ENCODE measurements around the gene NKIRAS1. TPM values are rescaled to one million over a fixed set of nuclear protein-coding genes. Genes with fewer than 3 reads are reported as not detected.

NKIRAS1 gene
- total RNA-seq, 1 experiment from 2014 or later: 12.0 TPM

- intact Hi-C loops (cut with micrococcal nuclease): no loop called here
- Histone ChIP-seq H3K4me2 (ENCODE audit: low read length) (no peak overlapping the region), H3K36me3 (ENCODE audit: control insufficient read depth in 1 of 2, insufficient read depth in 2 of 2, low read length in 2 of 2) (no peaks in the 10 kb centered on the region), H4K20me1 (ENCODE audit: insufficient read depth) (no peaks in the 10 kb centered on the region), H3K4me1 (ENCODE audit: control insufficient read depth in 1 of 2, insufficient read depth in 2 of 2, low read length in 2 of 2) (peaks cover 13 to 16% of the 10 kb centered on the region in 2 experiments), H3K9me2 (ENCODE audit: insufficient read depth) (no peaks in the 10 kb centered on the region), H3K27ac (ENCODE audit: low read depth, low read length) (no peak overlapping the region), H3K9ac (ENCODE audit: low read length) (no peak overlapping the region), H3K27me3 (ENCODE audit: insufficient read depth, low read length) (no peaks in the 10 kb centered on the region), H3K4me3 (replicated peaks in 1 of 2; ENCODE audit: low read depth in 1 of 2, low read length in 2 of 2) (no peak overlapping the region), H3K79me2 (ENCODE audit: insufficient read depth, low read length) (no peaks in the 10 kb centered on the region), H2AFZ (ENCODE audit: low read depth, low read length, poor library complexity, severe bottlenecking) (no peak overlapping the region), H3K9me3 (ENCODE audit: control insufficient read depth in 1 of 2, insufficient read depth in 1 of 2, low read depth in 1 of 2, low read length in 2 of 2) (no peaks in the 10 kb centered on the region)
- ChIA-PET RAD21 (ENCODE audit: low non-redundant PET in 1 of 2, low total read pairs in 2 of 2, uncharacterized antibody in 2 of 2, unreplicated experiment in 2 of 2) (no interaction called here), CTCF (no interaction called here), POLR2A (interaction anchor here (1.1 kb wide), 1 partner anchor 15 kb away, joined by 3 read pairs; the partner anchor contains the start of genes NKIRAS1 and RPL15)
- DNase-seq (ENCODE audit: low read depth, low spot score) (no peak), ATAC-seq (no peak)
- TF ChIP-seq SRF (IDR thresholded peaks at IDR 0.05; ENCODE audit: low read depth): no peak
- no peak for TF ChIP-seq ZBTB33 (IDR thresholded peaks at IDR 0.05; ENCODE audit: extremely low read depth, insufficient replicate concordance, low read length)
- TF ChIP-seq YY1 (IDR thresholded peaks at IDR 0.05; ENCODE audit: extremely low read depth, insufficient replicate concordance, low read depth, low read length): no peak
- TF ChIP-seq TCF7L2 (IDR thresholded peaks at IDR 0.05; ENCODE audit: borderline replicate concordance, extremely low read depth, insufficient read depth, insufficient read length): no peak
- TF ChIP-seq EZH2 (IDR thresholded peaks at IDR 0.05): no peak
- no peak for TF ChIP-seq RAD21 (IDR thresholded peaks at IDR 0.05; ENCODE audit: low read depth)
- TF ChIP-seq FOSL1 (IDR thresholded peaks at IDR 0.05; ENCODE audit: low read depth): no peak
- no peak for TF ChIP-seq MAX (IDR thresholded peaks at IDR 0.05)
- no peak for TF ChIP-seq ELF1 (IDR thresholded peaks at IDR 0.05; ENCODE audit: borderline replicate concordance, low read depth)
- TF ChIP-seq ATF3 (IDR thresholded peaks at IDR 0.05): no peak
- no peak for TF ChIP-seq POLR2A (IDR thresholded peaks at IDR 0.05; ENCODE audit: borderline replicate concordance, extremely low read depth, insufficient read depth, insufficient read length)
- TF ChIP-seq CBX3 (IDR thresholded peaks at IDR 0.05; ENCODE audit: low read depth): no peak
- no peak for TF ChIP-seq CEBPB (IDR thresholded peaks at IDR 0.05; ENCODE audit: low read depth)
- BruUV-seq (replicated peaks): no TSS peak
Measured at GRCh38 chr3:23931597-23931996, 14.8 kb upstream of the NKIRAS1 start.

Data from HCT116 (cell line).